H9 (cell line): ENCODE results near the gene KIF2C. TPM values are rescaled to one million over a fixed set of nuclear protein-coding genes. Genes with fewer than 3 reads are reported as not detected.

ENCODE experiments used
- DNase-seq: peaks from one replicate; pipeline ENCODE4 v3.0.0-alpha.2; 2017
- H2AFZ ChIP-seq: one replicate; pipeline ENCODE4 v1.6.1; 2013; ENCODE audit warnings: mild to moderate bottlenecking, low read length, control low read depth, moderate library complexity
- H2AK5ac ChIP-seq: 2 replicates; pipeline ENCODE4 v1.6.1; 2013; ENCODE audit warnings: low read length, control low read depth, mixed read lengths; ENCODE audit not compliant: insufficient read length
- H2BK120ac ChIP-seq: one replicate; pipeline ENCODE4 v1.6.1; 2013; ENCODE audit warnings: low read depth, mild to moderate bottlenecking, low read length, control low read depth, inconsistent platforms; ENCODE audit not compliant: poor library complexity, severe bottlenecking
- H2BK12ac ChIP-seq: 2 replicates; pipeline ENCODE4 v1.6.1; 2013; ENCODE audit warnings: low read length, control low read depth, mixed read lengths, low read depth; ENCODE audit not compliant: insufficient read length
- H2BK15ac ChIP-seq: 2 replicates; pipeline ENCODE4 v1.6.1; 2013; ENCODE audit warnings: low read depth, low read length, control low read depth
- H2BK20ac ChIP-seq: one replicate; pipeline ENCODE4 v1.6.1; 2013; ENCODE audit warnings: low read depth, mild to moderate bottlenecking, low read length, control low read depth, inconsistent platforms; ENCODE audit not compliant: poor library complexity, severe bottlenecking
- H2BK5ac ChIP-seq: 2 replicates; pipeline ENCODE4 v1.6.1; 2013; ENCODE audit warnings: low read length, control low read depth, mixed read lengths; ENCODE audit not compliant: insufficient read length
- H3K14ac ChIP-seq: 2 replicates; pipeline ENCODE4 v1.6.1; 2013; ENCODE audit warnings: low read length, control low read depth; ENCODE audit not compliant: insufficient read depth
- H3K18ac ChIP-seq: 2 replicates; pipeline ENCODE4 v1.6.1; 2013; ENCODE audit warnings: low read depth, mild to moderate bottlenecking, mixed read lengths, low read length, control low read depth; ENCODE audit not compliant: insufficient read length
- H3K23ac ChIP-seq: 2 replicates; pipeline ENCODE4 v1.6.1; 2013; ENCODE audit warnings: low read length, control low read depth, mixed read lengths, low read depth; ENCODE audit not compliant: insufficient read length
- H3K23me2 ChIP-seq: 2 replicates; pipeline ENCODE4 v1.6.1; 2013; ENCODE audit warnings: low read depth, mild to moderate bottlenecking, mixed read lengths, low read length, control low read depth; ENCODE audit not compliant: insufficient read length, poor library complexity, severe bottlenecking
- H3K27ac ChIP-seq: 2 replicates; pipeline ENCODE4 v1.5.1; 2013; ENCODE audit warnings: low read length, control low read depth, mixed read lengths, low read depth; ENCODE audit not compliant: insufficient read length
- H3K27me3 ChIP-seq: 2 replicates; pipeline ENCODE4 v1.6.1; 2013; ENCODE audit warnings: low read length, control low read depth, inconsistent platforms; ENCODE audit not compliant: insufficient read depth
- H3K4ac ChIP-seq: 2 replicates; pipeline ENCODE4 v1.6.1; 2013; ENCODE audit warnings: low read depth, mild to moderate bottlenecking, control low read depth, inconsistent platforms, low read length, moderate library complexity
- H3K4me1 ChIP-seq: 2 replicates; pipeline ENCODE4 v1.6.1; 2013; ENCODE audit warnings: low read length, control low read depth, inconsistent platforms; ENCODE audit not compliant: insufficient read depth
- H3K4me2 ChIP-seq: 2 replicates; pipeline ENCODE4 v1.6.1; 2013; ENCODE audit warnings: low read length, control low read depth, mixed read lengths; ENCODE audit not compliant: insufficient read length, insufficient read depth
- H3K56ac ChIP-seq: 2 replicates; pipeline ENCODE4 v1.6.1; 2013; ENCODE audit warnings: low read depth, mild to moderate bottlenecking, mixed read lengths, low read length, control low read depth; ENCODE audit not compliant: insufficient read length
- H3K79me1 ChIP-seq: 2 replicates; pipeline ENCODE4 v1.6.1; 2013; ENCODE audit warnings: low read depth, mild to moderate bottlenecking, moderate library complexity, low read length, control low read depth, inconsistent platforms; ENCODE audit not compliant: insufficient read depth, poor library complexity, severe bottlenecking
- H3K79me2 ChIP-seq: 2 replicates; pipeline ENCODE4 v1.6.1; 2013; ENCODE audit warnings: low read length, control low read depth, inconsistent platforms; ENCODE audit not compliant: insufficient read depth
- H3K9ac ChIP-seq: 2 replicates; pipeline ENCODE4 v1.6.1; 2013; ENCODE audit warnings: low read length, control low read depth, mixed read lengths; ENCODE audit not compliant: insufficient read length; ENCODE audit errors: extremely low read depth
- H3K9me3 ChIP-seq: one replicate; pipeline ENCODE4 v1.6.1; 2013; ENCODE audit warnings: low read depth, low read length, inconsistent platforms; ENCODE audit not compliant: control insufficient read depth
- H3T11ph ChIP-seq: one replicate; pipeline ENCODE4 v1.6.1; 2013; ENCODE audit warnings: mild to moderate bottlenecking, low read length, control low read depth, inconsistent platforms
- H4K20me1 ChIP-seq: one replicate; pipeline ENCODE4 v1.6.1; 2013; ENCODE audit not compliant: control insufficient read depth, insufficient read length, insufficient read depth
- H4K5ac ChIP-seq: 2 replicates; pipeline ENCODE4 v1.6.1; 2013; ENCODE audit warnings: low read depth, mild to moderate bottlenecking, mixed read lengths, low read length, control low read depth; ENCODE audit not compliant: insufficient read length
- H4K8ac ChIP-seq: replicated peaks from 2 replicates; pipeline ENCODE4 v1.6.1; 2013; ENCODE audit warnings: low read length, control low read depth, mixed read lengths, low read depth; ENCODE audit not compliant: insufficient read length
- H4K91ac ChIP-seq: 2 replicates; pipeline ENCODE4 v1.6.1; 2013; ENCODE audit warnings: low read depth, mild to moderate bottlenecking, moderate library complexity, mixed read lengths, low read length, control low read depth; ENCODE audit not compliant: insufficient read length
- H3K27ac Mint-ChIP-seq, 3 experiments: 2 replicates in 2 of 3; 3 replicates in 1 of 3; pipeline ENCODE4 v1.8.0; 2020 to 2021; ENCODE audit warnings: mixed read lengths in 3 of 3, mild to moderate bottlenecking in 1 of 3, moderate library complexity in 1 of 3
- H3K27me3 Mint-ChIP-seq: 2 replicates; pipeline ENCODE4 v1.8.0; 2021; ENCODE audit warnings: low read depth, mild to moderate bottlenecking, moderate library complexity, mixed read lengths
- H3K36me3 Mint-ChIP-seq, 3 experiments: 2 replicates in 2 of 3; 3 replicates in 1 of 3; pipeline ENCODE4 v1.8.0; 2020 to 2021; ENCODE audit warnings: low read depth in 3 of 3, mixed read lengths in 3 of 3; ENCODE audit not compliant: insufficient read depth in 1 of 3
- H3K4me1 Mint-ChIP-seq, 2 experiments: 2 replicates each; pipeline ENCODE4 v1.8.0; 2020; ENCODE audit warnings: mixed read lengths in 2 of 2
- H3K4me3 Mint-ChIP-seq, 2 experiments: 2 replicates in 1 of 2; 3 replicates in 1 of 2; pipeline ENCODE4 v1.8.0; 2020 to 2021; ENCODE audit warnings: mild to moderate bottlenecking in 2 of 2, mixed read lengths in 2 of 2, moderate library complexity in 1 of 2
- H3K9me3 Mint-ChIP-seq, 2 experiments: 2 replicates in 1 of 2; 3 replicates in 1 of 2; pipeline ENCODE4 v1.8.0; 2020; ENCODE audit warnings: mild to moderate bottlenecking in 2 of 2, mixed read lengths in 2 of 2, moderate library complexity in 1 of 2
- CTCF ChIP-seq: fragments of 200-600 bp; sonication (generic); conservative IDR thresholded peaks from 3 replicates; pipeline ENCODE4 v1.8.0; 2021; ENCODE audit warnings: antibody characterized with exemption, mild to moderate bottlenecking
- WGBS: extraction: QIAGEN DNeasy Blood & Tissue Kit; methylation state at CpG from one replicate; pipeline ENCODE4 v1.1.7; 2013; ENCODE audit warnings: missing lambda C conversion rate, low lambda C conversion rate, mixed read lengths; ENCODE audit not compliant: insufficient read length; ENCODE audit errors: extremely low coverage; 5-methylcytosine and 5-hydroxymethylcytosine counted together
- total RNA-seq: library from RNA; stranded (reverse); gene quantifications from 2 replicates; pipeline ENCODE4 v1.2.1, GENCODE V29; 2021

Gene KIF2C
- total RNA-seq, 1 experiment from 2014 or later: 73.1 TPM

GRCh38 chr1:44714532-44714931 lies 25.1 kb upstream of the KIF2C start:
- Histone ChIP-seq H3K9me3 (no peaks in the 10 kb centered on the region), H3K4me1 (no peaks in the 10 kb centered on the region), H4K91ac (no peak overlapping the region), H3K56ac (no peak overlapping the region), H4K5ac (no peak overlapping the region), H2AFZ (no peak overlapping the region), H3K27me3 (no peaks in the 10 kb centered on the region), H3K79me1 (no peaks in the 10 kb centered on the region), H3K9ac (no peak overlapping the region), H3K4me2 (no peak overlapping the region), H2AK5ac (no peak overlapping the region), H3K23ac (no peak overlapping the region), H4K8ac (no peak overlapping the region), H3K14ac (no peak overlapping the region), H2BK20ac (no peak overlapping the region), H2BK12ac (no peak overlapping the region), H3K18ac (no peak overlapping the region), H2BK5ac (no peak overlapping the region), H3K27ac (no peak overlapping the region), H4K20me1 (no peaks in the 10 kb centered on the region), H3T11ph (no peak overlapping the region), H3K4ac (no peak overlapping the region), H2BK120ac (no peak overlapping the region), H2BK15ac (no peak overlapping the region), H3K23me2 (no peaks in the 10 kb centered on the region), H3K79me2 (no peaks in the 10 kb centered on the region)
- Mint-ChIP-seq H3K36me3 (no peaks in the 10 kb centered on the region), H3K27ac (no peak overlapping the region), H3K27me3 (no peaks in the 10 kb centered on the region; the same call in 1 of the 2 replicates), H3K4me1 (peaks cover 0 to 4% of the 10 kb centered on the region in 2 experiments; a peak in 1 of 4 replicates), H3K4me3 (no peak overlapping the region), H3K9me3 (no peaks in the 10 kb centered on the region; a peak in 1 of 5 replicates)
- WGBS: no CpG with 5 or more reads among the region's 7 CpGs
- no peak for DNase-seq
- no peak for TF ChIP-seq CTCF
